T-helper 1 cell treated with Interleukin-12 subunit alpha and Interleukin-12 subunit beta and Interleukin-4 antibody, amounts not matched to agents 30 ng/mL and 1 ng/mL, for 36 hours (primary cell): ENCODE data around the gene ZNF521. TPM values are rescaled to one million over a fixed set of nuclear protein-coding genes. Genes with fewer than 3 reads are reported as not detected.

Source experiments
- intact Hi-C: fragments of 100-400 bp; cut with micrococcal nuclease; formaldehyde crosslinking; loops from one replicate; pipeline ENCODE4 v1.15.1; 2024
- total RNA-seq: library from RNA; stranded (reverse); gene quantifications from 2 replicates; pipeline ENCODE4 v1.2.3, GENCODE V29; 2022

ZNF521 gene
- total RNA-seq, 1 donor from 2014 or later, result not detected

DNA sequence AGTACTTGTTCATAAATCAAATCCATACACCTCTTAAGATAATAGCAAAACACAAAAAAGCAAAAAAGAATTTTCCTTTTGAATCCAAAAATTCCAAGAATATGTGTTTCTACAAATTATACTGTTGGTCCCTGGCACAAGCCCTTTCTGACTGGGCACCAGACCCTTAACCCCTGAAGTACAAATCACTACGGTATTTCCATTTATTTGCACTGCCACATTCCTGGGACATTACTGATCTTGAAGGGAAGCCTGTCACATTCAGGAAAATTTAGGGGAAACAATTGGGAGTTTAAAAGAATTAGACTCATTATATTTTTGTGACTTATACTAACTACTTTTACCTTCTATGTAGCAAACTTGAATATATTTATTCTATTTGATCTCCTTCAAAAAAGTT, 98.8 kb downstream of the ZNF521 start:
- intact Hi-C loops, result no loop called here

DNA sequence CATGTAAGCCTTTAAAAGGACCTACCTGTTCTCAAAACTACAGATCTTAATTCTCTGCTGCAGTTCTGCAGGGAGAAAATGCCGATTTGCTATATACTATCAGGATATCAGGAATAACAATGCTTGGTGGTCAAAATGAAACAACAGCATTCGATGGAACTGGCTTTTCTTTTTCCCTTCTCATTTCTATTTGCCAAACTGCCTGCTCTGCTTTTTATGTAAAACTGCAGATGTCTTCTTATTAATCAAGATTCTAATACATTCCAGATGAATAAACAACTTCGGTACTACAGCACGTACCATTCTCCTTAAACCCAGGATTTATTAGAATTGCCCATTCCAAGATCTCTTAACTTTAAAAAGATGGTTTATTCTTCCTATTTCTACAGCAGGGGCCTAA, 100.9 kb downstream of the ZNF521 start:
- intact Hi-C loops, result no loop called here

DNA sequence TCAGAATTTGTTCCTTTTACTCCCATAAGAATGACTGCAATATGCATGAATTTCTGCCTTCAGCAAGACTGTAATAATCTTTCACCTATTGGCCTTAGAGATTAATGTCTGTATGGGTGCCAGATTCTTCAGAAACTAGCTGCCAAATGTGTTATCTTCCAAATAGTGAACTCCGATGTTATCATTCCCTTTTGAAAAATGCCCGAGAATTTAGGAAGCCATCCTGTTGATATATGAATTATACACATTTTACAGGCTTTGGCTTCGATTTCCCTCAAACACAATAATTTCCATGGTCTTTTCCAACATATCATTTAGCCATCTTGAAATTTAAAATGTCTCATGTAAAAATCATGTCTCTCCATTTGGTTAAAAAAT, 101.5 kb downstream of the ZNF521 start:
- intact Hi-C loops, result no loop called here

DNA sequence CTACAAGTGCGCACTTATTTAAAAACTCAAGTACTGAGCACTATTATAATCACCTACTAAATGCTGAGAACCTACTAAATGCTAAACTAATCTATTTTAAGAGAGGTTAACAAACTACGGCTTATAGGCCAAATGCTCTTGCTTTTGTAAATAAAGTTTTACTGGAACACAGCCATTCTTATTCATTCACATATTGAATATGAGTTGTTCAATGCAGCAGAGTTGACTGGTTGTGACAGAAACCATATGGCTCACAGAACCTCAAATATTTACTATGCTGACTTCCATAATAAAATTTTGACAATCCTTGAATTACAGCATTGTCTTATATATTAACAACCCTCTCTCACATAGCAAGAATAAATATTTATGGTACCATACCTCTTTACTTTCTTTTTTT, 103.2 kb downstream of the ZNF521 start:
- intact Hi-C loops, result no loop called here

DNA sequence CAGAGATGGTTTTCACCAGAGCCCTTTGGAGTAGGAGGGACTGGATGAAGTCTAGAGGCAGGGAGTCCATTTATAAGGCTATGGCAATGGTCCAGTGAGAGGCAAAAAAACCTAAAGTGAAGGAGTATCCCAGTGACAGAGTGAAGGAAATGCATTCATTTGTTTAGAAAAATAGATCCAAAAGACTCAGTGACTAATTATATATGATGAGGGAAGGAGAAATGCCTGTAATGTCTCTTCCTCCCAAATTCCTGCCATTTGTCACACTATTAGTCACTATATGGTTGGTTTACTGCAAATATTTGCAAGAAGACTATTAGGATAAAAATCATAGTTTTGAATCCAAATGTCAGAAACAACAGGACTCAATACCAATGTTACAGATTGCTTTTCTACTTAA, 104.2 kb downstream of the ZNF521 start:
- intact Hi-C loops, result no loop called here

DNA sequence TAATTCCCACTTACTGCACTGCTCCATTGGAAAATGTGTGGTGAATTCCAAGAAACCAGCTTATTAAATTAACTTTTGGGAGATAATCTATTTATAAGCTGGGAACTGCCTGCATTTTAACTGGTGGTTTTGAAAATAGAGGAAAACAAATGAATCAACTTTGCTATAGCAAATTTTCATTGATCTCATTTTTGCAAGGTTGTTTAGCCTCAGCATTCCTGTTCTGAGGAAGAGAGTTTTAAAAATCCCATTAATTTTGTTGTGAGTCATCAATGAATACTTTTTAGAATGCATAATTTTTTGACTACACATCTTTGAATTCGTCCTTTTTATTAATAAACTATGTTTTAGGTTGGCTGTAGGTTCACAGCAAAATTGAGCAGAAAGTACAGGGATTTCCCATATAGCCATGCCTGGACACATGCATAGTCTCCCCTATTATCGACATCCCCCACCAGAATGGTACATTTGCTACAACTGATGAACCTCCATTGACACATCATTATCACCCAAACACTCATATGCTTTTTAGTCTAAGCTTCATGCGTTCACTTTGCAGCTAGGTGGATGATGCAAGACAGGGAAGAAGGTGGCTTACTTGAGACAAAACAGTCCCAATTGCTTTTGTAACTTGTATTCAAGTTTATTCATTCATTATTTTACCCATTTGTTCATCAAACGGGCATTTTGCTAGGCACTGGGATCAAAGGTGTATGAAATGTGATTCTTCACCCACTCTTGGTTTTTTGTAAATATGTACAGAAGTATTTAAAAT, 106.9 kb downstream of the ZNF521 start:
- intact Hi-C loops, result no loop called here

DNA sequence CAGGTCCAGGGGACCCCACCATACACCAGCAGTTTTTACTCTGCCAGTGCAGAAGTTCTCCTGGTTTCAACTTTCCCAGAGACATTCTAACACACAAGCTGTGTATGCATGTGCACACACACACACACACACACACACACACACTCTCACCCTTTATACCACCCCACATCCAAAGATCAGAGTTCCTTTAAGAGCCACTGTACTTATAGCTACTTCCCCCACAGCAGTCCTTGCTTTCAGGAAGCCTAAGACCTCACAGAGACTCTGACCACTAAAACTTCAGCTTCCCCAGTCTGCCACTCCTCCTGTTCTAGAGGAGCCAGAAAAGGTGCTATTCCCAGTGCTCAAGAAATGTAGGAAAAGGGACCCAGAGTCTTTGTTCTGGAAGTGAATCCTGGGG, 107.8 kb downstream of the ZNF521 start:
- intact Hi-C loops, result no loop called here

DNA sequence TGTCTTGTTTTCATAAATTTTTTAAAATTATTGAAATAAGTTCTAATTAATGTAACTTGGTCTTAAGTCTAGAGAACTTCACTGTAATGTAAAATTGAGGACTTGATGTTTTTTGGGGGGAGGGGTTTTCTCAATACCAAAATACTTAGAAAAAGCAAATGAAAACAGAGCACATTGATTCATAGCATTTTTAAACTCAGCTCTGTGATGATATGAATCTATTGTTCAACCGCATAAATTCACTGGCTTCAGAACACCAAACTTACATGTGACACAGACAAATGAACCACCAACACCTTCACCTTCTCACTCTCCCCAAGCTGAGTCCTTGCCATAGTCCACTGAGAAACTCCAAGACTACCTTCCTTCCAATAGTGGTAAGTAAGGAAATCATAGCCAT, 108.2 kb downstream of the ZNF521 start:
- intact Hi-C loops, result no loop called here

DNA sequence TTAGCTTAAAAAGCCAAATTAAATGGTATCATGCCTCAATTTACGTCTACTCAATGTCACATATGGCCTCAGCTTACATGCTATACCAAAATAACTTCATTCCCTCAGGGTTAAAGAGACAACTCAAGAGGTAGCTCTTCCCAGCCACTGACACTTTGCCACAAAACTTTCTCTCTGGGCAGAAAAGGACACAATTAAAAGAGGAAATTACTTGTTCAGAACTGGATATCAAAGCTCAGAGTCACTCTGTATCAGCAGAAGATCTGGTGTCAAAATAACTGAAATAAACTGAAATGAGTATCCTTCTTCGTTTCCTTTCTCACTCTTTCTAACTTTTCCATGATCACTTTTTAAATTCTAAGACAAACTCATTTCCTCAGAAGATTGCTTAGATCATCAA, 108.7 kb downstream of the ZNF521 start:
- intact Hi-C loops, result no loop called here

DNA sequence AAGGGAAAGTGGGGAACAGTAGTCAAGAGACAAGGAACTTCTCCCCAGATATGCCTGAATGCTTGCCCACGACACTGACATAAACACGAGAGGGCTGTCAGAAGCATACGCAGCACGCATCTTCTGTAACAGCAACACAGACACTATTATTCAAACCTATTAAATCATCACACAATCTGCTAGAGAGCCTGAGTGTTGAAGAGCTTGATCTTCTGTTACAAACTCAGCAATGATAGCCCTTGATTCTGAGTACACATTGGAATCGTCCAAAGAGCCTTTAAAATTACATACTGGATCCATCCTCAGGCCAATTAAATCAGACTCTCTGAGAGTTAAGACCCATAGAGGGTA, 111.6 kb downstream of the ZNF521 start:
- intact Hi-C loops, result no loop called here

DNA sequence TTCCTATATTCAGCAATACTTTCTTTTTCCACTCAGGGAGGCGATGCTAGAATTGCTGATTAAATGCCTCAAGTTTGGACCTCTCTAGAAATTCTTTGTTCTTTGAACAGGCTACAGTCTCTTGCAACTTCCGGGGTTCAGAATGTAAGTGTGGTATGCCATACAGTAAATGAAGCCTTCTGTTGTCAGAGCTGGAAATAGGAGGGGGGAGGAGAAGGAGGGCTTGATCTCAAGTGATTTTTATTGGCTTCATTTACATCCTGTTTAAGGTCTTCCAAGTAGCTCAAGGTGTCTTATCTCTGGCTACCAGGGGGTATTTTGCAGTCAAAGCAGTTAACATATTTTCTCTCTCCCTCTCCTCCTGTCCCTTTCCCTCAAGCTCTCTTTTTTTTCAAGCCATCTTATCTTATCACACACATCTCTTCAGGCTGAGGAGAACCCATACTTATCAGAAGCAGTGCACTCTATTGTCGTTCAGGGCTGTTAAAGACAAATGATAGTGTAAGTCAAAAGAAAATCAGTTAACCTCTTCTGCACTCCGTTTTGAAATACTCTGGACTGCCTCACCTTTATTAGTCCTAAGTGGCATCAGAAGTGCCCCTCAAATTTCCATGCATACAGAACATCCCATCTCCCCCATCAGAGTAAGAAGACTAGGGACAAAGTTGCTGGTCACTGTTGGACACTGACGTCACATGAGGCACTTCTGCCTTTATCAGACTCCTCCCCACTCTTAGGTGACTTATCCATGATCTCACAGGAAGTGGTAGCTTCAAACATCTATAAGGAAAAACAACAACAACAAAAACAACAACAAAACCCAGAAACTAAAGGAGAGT, 112.2 kb downstream of the ZNF521 start:
- intact Hi-C loops, result no loop called here

DNA sequence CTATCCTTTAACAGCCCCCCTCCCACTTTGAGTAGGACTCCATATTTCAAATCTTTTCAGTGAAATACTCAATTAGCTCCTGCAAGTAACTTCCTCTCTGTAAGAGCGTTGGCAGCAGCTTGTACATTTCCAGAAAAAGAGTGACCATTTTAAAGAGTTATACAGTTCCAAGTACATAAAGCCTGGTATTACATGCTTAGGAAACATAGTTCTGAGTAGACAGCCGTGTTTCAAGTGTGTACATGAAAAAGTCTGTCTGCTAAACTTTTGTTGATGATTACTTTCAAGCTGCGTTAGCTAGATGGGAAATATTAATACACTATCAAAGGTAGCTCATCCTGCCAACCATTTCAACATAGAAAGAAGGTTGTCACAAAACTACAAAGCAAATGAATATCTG, 112.8 kb downstream of the ZNF521 start:
- intact Hi-C loops, result no loop called here

DNA sequence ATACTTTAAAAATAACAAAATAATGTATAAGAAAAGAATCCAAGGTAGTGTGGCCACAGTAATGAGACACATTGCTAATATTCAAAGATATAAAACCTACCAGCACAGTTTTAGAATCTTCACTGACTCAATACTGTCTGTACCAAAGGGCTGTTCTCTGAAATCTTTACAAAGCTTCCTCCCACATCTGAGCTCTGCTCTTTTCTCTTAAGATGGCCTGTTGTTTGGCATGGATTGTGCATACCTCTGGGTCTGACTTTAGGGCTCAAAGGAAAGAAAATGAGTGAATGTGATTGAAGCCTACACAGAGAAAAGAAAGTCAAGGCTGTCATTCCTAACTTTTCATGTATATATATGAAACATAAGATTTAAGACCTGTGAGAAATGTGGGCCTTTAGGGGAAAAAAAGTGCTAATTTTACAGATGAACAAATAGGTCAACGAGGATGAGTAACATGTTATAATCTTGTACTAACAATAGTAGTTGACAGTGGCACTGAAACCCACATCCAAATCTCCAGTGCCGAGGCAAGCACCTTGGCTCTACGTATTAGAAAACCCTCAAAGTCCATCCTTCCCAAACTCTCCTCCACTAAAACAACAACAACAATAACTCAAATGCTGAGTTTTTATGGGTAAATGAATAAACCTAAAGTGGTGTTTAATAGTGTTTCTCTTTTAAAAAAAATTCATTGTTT, 114.2 kb downstream of the ZNF521 start:
- intact Hi-C loops, result no loop called here

DNA sequence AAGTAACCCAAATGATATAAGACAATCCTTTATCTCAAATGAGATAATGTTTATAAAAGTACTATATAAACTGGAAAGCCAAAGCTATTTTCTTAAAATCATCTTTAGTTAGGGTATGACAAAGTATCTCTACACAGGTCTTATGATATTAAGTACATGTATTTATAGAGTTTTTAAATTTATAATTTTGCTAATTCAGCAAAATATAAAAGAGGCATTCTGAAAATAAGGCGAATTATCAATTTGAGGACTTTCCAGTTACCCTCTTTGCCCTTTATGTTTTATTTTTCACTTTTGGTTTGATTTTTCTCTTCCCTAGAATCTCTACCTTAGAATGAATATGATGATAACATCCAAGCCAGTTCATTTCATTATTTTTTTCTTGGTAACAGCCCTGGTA, 115.2 kb downstream of the ZNF521 start:
- intact Hi-C loops, result no loop called here

DNA sequence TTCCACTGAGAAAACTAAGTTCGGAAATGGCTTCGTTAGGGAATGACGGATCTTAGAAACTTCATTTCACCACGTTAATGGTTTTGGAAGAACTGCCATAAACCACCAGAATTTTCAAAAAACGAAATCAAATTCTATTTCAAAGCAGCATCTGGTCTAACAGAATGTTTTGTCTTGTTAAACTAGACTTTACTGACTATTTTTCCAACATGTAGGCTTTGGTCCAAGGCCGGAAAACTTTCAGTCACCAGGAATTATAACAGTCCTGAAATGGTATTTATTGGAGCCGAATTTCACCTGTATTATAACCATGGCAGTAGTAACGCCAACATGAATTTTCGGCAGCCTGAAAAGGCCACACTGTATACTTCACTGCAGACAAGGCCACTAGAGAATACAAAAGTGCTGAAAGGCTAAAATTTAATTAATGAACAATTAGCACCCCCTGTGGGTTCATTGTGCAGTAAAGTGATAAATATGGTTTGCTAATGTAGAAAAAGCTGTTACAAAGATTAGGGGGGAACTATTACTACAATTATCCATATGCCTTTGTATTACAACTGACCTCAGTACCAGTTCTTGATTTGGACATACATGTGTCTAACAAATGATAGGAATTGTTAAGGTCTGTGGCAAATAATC, 116.4 kb downstream of the ZNF521 start:
- intact Hi-C loops, result no loop called here

DNA sequence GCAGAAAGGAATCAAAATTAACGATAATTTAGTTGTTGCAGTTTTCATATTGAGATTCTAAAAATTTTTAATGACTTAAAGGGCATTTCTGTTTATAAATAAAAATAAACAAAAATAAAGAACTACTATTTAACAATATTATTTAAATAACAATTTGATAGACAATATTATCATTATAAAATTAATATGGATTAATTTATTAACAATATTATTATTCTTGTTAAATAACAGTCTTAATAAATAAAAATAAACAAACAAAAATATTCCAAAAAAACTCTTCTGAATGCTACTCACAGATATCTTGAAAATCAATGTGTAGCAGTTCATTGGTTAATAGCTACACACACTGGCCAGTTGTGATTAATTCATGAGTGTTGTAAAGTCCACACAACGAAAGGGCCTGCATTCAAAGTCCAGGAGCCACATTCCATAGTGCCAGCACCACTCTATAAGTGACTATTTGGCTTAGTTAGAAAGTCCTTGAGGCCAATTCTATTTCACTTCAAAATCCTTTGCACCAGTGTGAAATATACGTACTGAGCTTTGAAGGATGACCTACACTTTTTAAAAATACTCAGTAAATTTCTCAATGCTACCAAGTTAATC, 117.1 kb downstream of the ZNF521 start:
- intact Hi-C loops, result no loop called here

DNA sequence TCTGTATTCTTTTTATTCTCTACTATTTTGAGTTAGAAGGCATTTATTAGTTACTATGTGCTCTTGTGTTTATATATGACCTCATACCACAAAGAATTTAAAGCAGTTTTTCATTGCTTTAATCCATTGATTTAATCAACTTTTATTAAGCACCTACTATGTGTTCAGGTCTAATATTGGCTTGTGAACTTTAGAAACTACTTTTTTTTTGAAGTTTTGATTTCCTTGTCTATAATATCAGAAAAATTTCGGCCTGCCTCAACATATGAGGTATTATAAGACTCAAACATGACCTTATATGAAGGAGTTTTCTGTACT, 117.7 kb downstream of the ZNF521 start:
- intact Hi-C loops, result no loop called here

DNA sequence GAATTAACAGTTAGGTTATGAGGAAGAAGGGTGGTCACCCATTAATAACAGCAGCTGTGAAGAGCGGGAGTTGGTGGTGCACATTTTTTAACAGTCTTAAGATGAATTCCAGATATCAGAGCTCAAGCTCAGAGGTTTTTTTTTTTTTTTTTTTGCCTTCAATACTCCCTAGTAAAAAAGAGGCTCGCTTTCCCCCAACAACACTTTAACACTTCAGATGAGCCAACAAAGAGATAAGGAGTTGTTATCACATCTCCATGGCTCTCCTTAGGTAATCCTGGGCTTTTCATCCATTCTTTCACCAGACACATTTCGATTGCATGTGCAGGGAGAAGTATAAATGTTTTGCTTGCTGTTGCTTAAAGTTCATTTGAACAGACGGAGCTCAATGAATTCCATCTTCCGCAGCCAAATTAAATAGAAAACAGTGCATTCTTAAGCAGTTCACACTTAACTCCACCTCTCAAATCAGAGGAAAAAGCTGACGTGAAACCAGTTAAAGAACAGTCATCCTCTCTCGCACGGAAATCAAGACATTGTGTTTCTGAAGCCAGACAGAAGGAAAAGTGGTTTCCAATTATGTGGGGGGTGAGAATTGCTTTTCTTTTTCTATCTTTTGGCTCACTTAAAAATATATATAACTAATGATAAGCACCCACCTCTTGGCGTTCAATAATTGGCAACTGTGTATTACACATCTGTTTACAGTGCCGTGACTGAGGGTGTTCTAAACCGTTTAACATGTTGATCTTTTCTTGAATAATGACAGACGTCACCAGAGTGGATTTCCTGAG, 118.2 kb downstream of the ZNF521 start:
- intact Hi-C loops, result no loop called here

DNA sequence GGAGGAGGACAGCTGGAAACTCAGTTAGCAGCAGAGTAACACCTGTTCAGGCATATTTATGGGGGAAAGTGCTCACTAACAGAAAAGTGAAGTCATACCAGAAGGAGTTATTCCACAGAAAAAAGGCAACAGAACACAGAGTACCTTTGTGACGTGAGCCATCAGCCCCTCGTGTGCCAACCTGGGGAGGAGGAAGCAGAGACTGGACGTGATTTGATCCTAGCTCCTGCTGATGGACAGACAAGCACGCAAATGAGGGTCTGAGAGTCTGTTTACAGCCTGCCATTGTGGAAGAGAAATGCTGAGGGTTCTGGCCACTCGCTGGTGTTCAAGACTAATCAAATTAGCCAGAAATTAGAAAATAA, 120.7 kb downstream of the ZNF521 start:
- intact Hi-C loops, result no loop called here

DNA sequence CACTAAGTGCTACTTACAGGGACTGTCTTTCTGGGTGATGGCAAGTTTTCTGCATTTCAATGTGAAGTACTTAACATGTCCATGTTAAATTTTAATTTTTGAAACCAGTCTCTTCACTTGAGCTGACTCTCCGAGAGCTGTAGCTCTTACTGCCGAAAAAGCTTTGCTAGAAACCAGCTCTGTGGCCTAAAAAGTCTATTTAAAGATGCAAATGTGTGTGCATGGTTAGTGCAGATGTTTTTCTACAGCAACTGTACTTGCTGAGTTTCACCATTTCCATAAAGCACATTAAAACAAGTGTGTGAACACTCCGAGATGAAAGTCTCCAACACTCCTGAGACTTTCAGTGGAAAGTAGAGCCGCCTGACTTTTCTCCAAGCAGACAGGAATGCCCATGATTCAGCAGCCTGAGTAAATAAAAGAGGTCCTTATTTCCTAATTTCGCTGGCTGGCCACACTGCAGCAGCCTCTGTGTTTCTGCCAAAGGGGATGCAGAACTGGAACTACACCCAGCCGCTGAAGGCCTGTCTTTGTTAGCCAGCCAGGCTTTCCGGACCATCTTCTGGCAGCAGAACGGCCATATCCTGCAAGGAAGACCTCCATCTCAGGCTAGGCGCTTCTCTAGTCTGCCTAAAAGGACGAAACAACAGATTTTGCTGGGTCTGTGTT, 121.2 kb downstream of the ZNF521 start:
- intact Hi-C loops, result no loop called here
